HepG2 (cell line): ENCODE data around the gene AP3M1. TPM values are rescaled to one million over a fixed set of nuclear protein-coding genes. Genes with fewer than 3 reads are reported as not detected.

Experiments used
- BRD4 ChIP-seq: sonication (generic); formaldehyde crosslinking; IDR thresholded peaks from 2 replicates; pipeline ENCODE4 v1.4.0; 2020; ENCODE audit warnings: missing genetic modification reagents
- CBFB ChIP-seq: sonication (generic); formaldehyde crosslinking; IDR thresholded peaks from 2 replicates; pipeline ENCODE4 v1.4.0; 2020; ENCODE audit warnings: missing genetic modification reagents
- CEBPB ChIP-seq: IDR thresholded peaks from 2 replicates; pipeline ENCODE4 v1.6.1; 2011; ENCODE audit warnings: low read depth, low read length, improper control_type of control experiment, borderline replicate concordance
- EEA1 ChIP-seq: sonication (generic); formaldehyde crosslinking; IDR thresholded peaks from 2 replicates; pipeline ENCODE4 v1.5.1; 2020; ENCODE audit warnings: mild to moderate bottlenecking, missing genetic modification reagents, borderline replicate concordance
- HMGA1 ChIP-seq: sonication (generic); formaldehyde crosslinking; conservative IDR thresholded peaks from 2 replicates; pipeline ENCODE4 v1.4.0; 2020; ENCODE audit warnings: missing genetic modification reagents
- HOXA5 ChIP-seq: sonication (generic); formaldehyde crosslinking; IDR thresholded peaks from 2 replicates; pipeline ENCODE4 v1.4.0; 2020; ENCODE audit warnings: missing genetic modification reagents
- IRX3 ChIP-seq: sonication (generic); formaldehyde crosslinking; IDR thresholded peaks from 2 replicates; pipeline ENCODE4 v1.8.1; 2023; ENCODE audit warnings: mild to moderate bottlenecking, low read depth, missing genetic modification reagents, borderline replicate concordance
- JUN ChIP-seq: sonication (generic); formaldehyde crosslinking; IDR thresholded peaks from 2 replicates; pipeline ENCODE4 v1.4.0; 2020; ENCODE audit warnings: mild to moderate bottlenecking, missing genetic modification reagents
- NFKB2 ChIP-seq: sonication (generic); formaldehyde crosslinking; IDR thresholded peaks from 2 replicates; pipeline ENCODE4 v1.4.0; 2020; ENCODE audit warnings: missing genetic modification reagents, borderline replicate concordance
- PHB2 ChIP-seq: fragments of 450-650 bp; IDR thresholded peaks from 2 replicates; pipeline ENCODE4 v1.6.1; 2018; ENCODE audit not compliant: partially characterized antibody
- SMC3 ChIP-seq: IDR thresholded peaks from 2 replicates; pipeline ENCODE4 v1.6.1; 2011; ENCODE audit warnings: low read length, improper control_type of control experiment
- STAG1 ChIP-seq: sonication (generic); formaldehyde crosslinking; IDR thresholded peaks from 2 replicates; pipeline ENCODE4 v1.4.0; 2020; ENCODE audit warnings: missing genetic modification reagents
- ZFY ChIP-seq: sonication (generic); formaldehyde crosslinking; IDR thresholded peaks from 2 replicates; pipeline ENCODE4 v1.4.0; 2020; ENCODE audit warnings: missing genetic modification reagents
- ZNF264 ChIP-seq: sonication (generic); formaldehyde crosslinking; IDR thresholded peaks from 2 replicates; pipeline ENCODE4 v1.4.0; 2020; ENCODE audit warnings: missing genetic modification reagents
- ZNF282 ChIP-seq: fragments of 450-650 bp; IDR thresholded peaks from 2 replicates; pipeline ENCODE4 v1.6.1; 2018; ENCODE audit not compliant: partially characterized antibody
- ZNF292 ChIP-seq: sonication (generic); formaldehyde crosslinking; IDR thresholded peaks from 2 replicates; pipeline ENCODE4 v1.8.1; 2022; ENCODE audit warnings: mild to moderate bottlenecking, low read depth, missing genetic modification reagents, borderline replicate concordance
- ZNF317 ChIP-seq: sonication (generic); formaldehyde crosslinking; IDR thresholded peaks from 2 replicates; pipeline ENCODE4 v1.5.0; 2020; ENCODE audit warnings: mild to moderate bottlenecking, missing genetic modification reagents
- ZNF333 ChIP-seq: sonication (generic); formaldehyde crosslinking; IDR thresholded peaks from 2 replicates; pipeline ENCODE4 v1.4.0; 2020; ENCODE audit warnings: mild to moderate bottlenecking, missing genetic modification reagents, borderline replicate concordance
- ZNF432 ChIP-seq: sonication (generic); formaldehyde crosslinking; IDR thresholded peaks from 2 replicates; pipeline ENCODE4 v1.5.0; 2020; ENCODE audit warnings: missing genetic modification reagents, mild to moderate bottlenecking, borderline replicate concordance
- ZNF530 ChIP-seq: sonication (generic); formaldehyde crosslinking; IDR thresholded peaks from 2 replicates; pipeline ENCODE4 v1.5.0; 2020; ENCODE audit warnings: low read depth, mild to moderate bottlenecking, missing genetic modification reagents
- ZNF660 ChIP-seq: sonication (generic); formaldehyde crosslinking; IDR thresholded peaks from 2 replicates; pipeline ENCODE4 v1.5.1; 2020; ENCODE audit warnings: mild to moderate bottlenecking, low read depth, missing genetic modification reagents, borderline replicate concordance
- ZNF768 ChIP-seq: sonication (generic); formaldehyde crosslinking; IDR thresholded peaks from 2 replicates; pipeline ENCODE4 v1.4.0; 2020; ENCODE audit warnings: missing genetic modification reagents
- ZNF773 ChIP-seq: sonication (generic); formaldehyde crosslinking; IDR thresholded peaks from 2 replicates; pipeline ENCODE4 v1.4.0; 2020; ENCODE audit warnings: missing genetic modification reagents, borderline replicate concordance
- ZNF777 ChIP-seq: sonication (generic); formaldehyde crosslinking; IDR thresholded peaks from 2 replicates; pipeline ENCODE4 v1.4.0; 2020; ENCODE audit warnings: missing genetic modification reagents
- polyA plus RNA-seq, 8 experiments: library from polyadenylated mRNA; depleted of rRNA in 3 of 8; stranded (reverse) in 7 of 8; unstranded in 1 of 8; fragments of >200 nt; fragmentation: Illumina TruSeq in 4 of 8; extraction: Trizol in 4 of 8; gene quantifications; 2 replicates each; pipeline versions ENCODE4 v1.2.1 to v1.2.3, GENCODE V29; 2011 to 2016; ENCODE audit warnings: low read depth in 4 of 8, missing spikeins in 1 of 8, mixed read lengths in 1 of 8; ENCODE audit not compliant: insufficient read depth in 1 of 8
- total RNA-seq, 5 experiments: library from RNA; depleted of rRNA; stranded (reverse); fragments of >200 nt; fragmentation: Illumina TruSeq; extraction: Trizol; gene quantifications; 2 replicates each; pipeline ENCODE4 v1.2.3, GENCODE V29; 2016; ENCODE audit warnings: low read depth in 1 of 5
- TF ChIP-seq, protein P1 (sequence below): sonication (generic); formaldehyde crosslinking; IDR thresholded peaks from 2 replicates; pipeline ENCODE4 v1.4.0; 2020; ENCODE audit warnings: mild to moderate bottlenecking, missing genetic modification reagents
- TF ChIP-seq, protein P2 (sequence below), 2 experiments: sonication (generic) in 1 of 2; formaldehyde crosslinking in 1 of 2; IDR thresholded peaks; 2 replicates each; pipeline versions ENCODE4 v1.4.0 to v1.6.1; 2018 to 2020; ENCODE audit warnings: missing genetic modification reagents in 2 of 2, borderline replicate concordance in 1 of 2, low read depth in 1 of 2, mild to moderate bottlenecking in 1 of 2, missing biosample characterization in 1 of 2
- TF ChIP-seq, protein P3 (sequence below): sonication (generic); formaldehyde crosslinking; IDR thresholded peaks from 2 replicates; pipeline ENCODE4 v1.4.0; 2020; ENCODE audit warnings: mild to moderate bottlenecking, low read depth, missing genetic modification reagents

Gene AP3M1
- total and polyA plus RNA-seq, 2 of the 13 experiments (the other 11 are each of a cell fraction or from before 2014, with no cell fraction given) = 29.0 to 31.6 TPM

DNA sequence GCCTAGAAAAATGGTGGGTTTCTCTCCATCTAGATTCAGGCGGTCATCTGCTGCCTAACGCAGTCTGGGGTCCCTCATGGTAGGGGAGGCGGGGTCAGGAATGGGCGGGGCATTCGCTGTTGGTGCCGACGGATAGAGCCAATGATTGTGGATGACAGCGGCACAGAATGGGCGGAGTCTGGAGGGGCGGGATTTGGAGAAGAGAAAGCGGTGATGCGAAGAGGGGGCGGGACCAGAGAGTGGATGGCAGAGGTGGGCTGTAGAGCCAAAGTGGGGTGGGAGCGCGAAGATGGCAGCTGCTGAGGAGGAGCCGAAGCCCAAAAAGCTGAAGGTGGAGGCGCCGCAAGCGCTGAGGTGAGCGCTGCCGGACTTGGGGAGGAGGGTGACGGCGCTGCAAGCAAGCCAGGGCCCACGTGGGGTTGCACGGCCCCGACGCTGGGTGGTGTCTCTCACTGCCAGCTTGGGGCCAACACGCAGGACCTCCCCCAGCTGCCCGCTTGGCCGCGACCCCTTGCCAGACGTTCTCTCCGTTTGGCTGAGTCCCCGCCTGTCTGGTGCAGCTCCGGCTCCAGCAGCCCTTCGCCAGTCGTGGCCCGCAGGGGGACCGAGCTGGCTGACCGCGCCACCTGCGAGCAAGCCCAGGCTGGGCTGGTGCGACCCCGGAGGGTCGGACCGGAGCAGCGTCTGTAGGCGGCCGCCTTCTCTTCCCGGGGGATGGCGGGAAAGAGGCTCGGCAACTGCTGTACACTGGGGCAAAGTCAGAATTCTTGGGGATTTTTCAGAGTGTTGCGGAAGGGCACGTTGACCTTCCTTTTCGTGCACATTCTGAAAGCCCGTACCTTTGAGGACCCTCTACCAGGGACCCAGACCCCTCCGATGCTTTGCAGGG is 606 bp upstream of the AP3M1 start, which contains the start of gene ADK (continued):
- TF ChIP-seq JUN (CRISPR knock-in tag) = peak; percentile 18; the same call in 1 of the 2 replicates
- TF ChIP-seq ZNF432 (CRISPR knock-in tag) = no peak
- no peak for TF ChIP-seq PHB2
- peak; percentile 71 for TF ChIP-seq ZNF292
- TF ChIP-seq ZNF317 (CRISPR knock-in tag) = peak; percentile 62
- TF ChIP-seq, protein P1, sequence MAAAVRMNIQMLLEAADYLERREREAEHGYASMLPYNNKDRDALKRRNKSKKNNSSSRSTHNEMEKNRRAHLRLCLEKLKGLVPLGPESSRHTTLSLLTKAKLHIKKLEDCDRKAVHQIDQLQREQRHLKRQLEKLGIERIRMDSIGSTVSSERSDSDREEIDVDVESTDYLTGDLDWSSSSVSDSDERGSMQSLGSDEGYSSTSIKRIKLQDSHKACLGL (CRISPR knock-in tag) = peak; percentile 96
- TF ChIP-seq, protein P2, sequence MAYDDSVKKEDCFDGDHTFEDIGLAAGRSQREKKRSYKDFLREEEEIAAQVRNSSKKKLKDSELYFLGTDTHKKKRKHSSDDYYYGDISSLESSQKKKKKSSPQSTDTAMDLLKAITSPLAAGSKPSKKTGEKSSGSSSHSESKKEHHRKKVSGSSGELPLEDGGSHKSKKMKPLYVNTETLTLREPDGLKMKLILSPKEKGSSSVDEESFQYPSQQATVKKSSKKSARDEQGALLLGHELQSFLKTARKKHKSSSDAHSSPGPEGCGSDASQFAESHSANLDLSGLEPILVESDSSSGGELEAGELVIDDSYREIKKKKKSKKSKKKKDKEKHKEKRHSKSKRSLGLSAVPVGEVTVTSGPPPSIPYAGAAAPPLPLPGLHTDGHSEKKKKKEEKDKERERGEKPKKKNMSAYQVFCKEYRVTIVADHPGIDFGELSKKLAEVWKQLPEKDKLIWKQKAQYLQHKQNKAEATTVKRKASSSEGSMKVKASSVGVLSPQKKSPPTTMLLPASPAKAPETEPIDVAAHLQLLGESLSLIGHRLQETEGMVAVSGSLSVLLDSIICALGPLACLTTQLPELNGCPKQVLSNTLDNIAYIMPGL (CRISPR knock-in tag; IDR thresholded peaks at IDR 0.05; ENCODE audit: borderline replicate concordance in 1 of 2, low read depth in 1 of 2) = peak; percentile 78 to 81; a peak in 3 of 4 replicates
- TF ChIP-seq, protein P3, sequence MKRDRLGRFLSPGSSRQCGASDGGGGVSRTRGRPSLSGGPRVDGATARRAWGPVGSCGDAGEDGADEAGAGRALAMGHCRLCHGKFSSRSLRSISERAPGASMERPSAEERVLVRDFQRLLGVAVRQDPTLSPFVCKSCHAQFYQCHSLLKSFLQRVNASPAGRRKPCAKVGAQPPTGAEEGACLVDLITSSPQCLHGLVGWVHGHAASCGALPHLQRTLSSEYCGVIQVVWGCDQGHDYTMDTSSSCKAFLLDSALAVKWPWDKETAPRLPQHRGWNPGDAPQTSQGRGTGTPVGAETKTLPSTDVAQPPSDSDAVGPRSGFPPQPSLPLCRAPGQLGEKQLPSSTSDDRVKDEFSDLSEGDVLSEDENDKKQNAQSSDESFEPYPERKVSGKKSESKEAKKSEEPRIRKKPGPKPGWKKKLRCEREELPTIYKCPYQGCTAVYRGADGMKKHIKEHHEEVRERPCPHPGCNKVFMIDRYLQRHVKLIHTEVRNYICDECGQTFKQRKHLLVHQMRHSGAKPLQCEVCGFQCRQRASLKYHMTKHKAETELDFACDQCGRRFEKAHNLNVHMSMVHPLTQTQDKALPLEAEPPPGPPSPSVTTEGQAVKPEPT (CRISPR knock-in tag) = peak; percentile 63; the same call in 1 of the 2 replicates
- no peak for TF ChIP-seq HMGA1
- TF ChIP-seq HOXA5 = 0 out of 2 replicates have a peak, but pooled peaks have one; percentile 76
- no peak for TF ChIP-seq SMC3
- no peak for TF ChIP-seq EEA1 (CRISPR knock-in tag)
- TF ChIP-seq IRX3 (CRISPR knock-in tag) = no peak
- TF ChIP-seq CBFB (CRISPR knock-in tag) = peak; percentile 43; the same call in 1 of the 2 replicates
- no peak for TF ChIP-seq ZNF282
- peak; percentile 72 for TF ChIP-seq ZNF777
- TF ChIP-seq ZNF530 (CRISPR knock-in tag) = no peak
- TF ChIP-seq ZNF773 = peak; percentile 36; the same call in 1 of the 2 replicates
- TF ChIP-seq NFKB2 = peak; percentile 56; the same call in 1 of the 2 replicates
- peak; percentile 59; the same call in 1 of the 2 replicates for TF ChIP-seq ZFY (CRISPR knock-in tag)
- peak; percentile 63; the same call in 1 of the 2 replicates for TF ChIP-seq ZNF264 (CRISPR knock-in tag)
- peak; percentile 66; the same call in 1 of the 2 replicates for TF ChIP-seq ZNF768 (CRISPR knock-in tag)
- peak; percentile 88 for TF ChIP-seq BRD4 (CRISPR knock-in tag)
- TF ChIP-seq ZNF660 (CRISPR knock-in tag) = 0 out of 2 replicates have a peak, but pooled peaks have one; percentile 27
- TF ChIP-seq STAG1 (CRISPR knock-in tag) = peak; percentile 31; the same call in 1 of the 2 replicates
- TF ChIP-seq ZNF333 (CRISPR knock-in tag) = no peak
- TF ChIP-seq CEBPB = no peak
